ENCODE results near the gene NDRG3.
"Not testable (repeated sequence)": the region's sequence is repeated elsewhere in the genome, so short reads cannot be mapped to it uniquely, and the experiment has no call there.

NDRG3 gene

GRCh38 chr20:36686504-36686903, 59.4 kb downstream of the NDRG3 start:
- no peak for DNase-seq

- DNase-seq = no peak
Observed at GRCh38 chr20:36684747-36685146, 61.1 kb downstream of the NDRG3 start.

- no peak for DNase-seq
Observed at GRCh38 chr20:36682311-36682710, 63.6 kb downstream of the NDRG3 start.

GRCh38 chr20:36677422-36677771, 68.5 kb downstream of the NDRG3 start:
- DNase-seq = no peak

GRCh38 chr20:36676701-36677421, 69.0 kb downstream of the NDRG3 start:
- no peak for DNase-seq

GRCh38 chr20:36675545-36675944, 70.3 kb downstream of the NDRG3 start:
- not testable (repeated sequence) for DNase-seq

- DNase-seq = no peak
Observed at GRCh38 chr20:36672991-36673390, 72.9 kb downstream of the NDRG3 start.

GRCh38 chr20:36670665-36671357, 75.1 kb downstream of the NDRG3 start:
- no peak for DNase-seq

GRCh38 chr20:36666181-36666740, 79.6 kb downstream of the NDRG3 start:
- DNase-seq = no peak

- DNase-seq = no peak
Observed at GRCh38 chr20:36663031-36663430, 82.9 kb downstream of the NDRG3 start.

GRCh38 chr20:36658300-36658699, 87.6 kb downstream of the NDRG3 start:
- DNase-seq = no peak

GRCh38 chr20:36656733-36657132, 89.2 kb downstream of the NDRG3 start:
- DNase-seq = no peak

GRCh38 chr20:36655004-36655403, 90.9 kb downstream of the NDRG3 start:
- DNase-seq = no peak

GRCh38 chr20:36654506-36654905, 91.4 kb downstream of the NDRG3 start:
- no peak for DNase-seq

GRCh38 chr20:36653456-36653855, 92.4 kb downstream of the NDRG3 start:
- no peak for DNase-seq

- DNase-seq = no peak
Observed at GRCh38 chr20:36647196-36648121, 98.4 kb downstream of the NDRG3 start.

GRCh38 chr20:36646678-36647077, 99.2 kb downstream of the NDRG3 start:
- no peak for DNase-seq

- peak; percentile 72 for DNase-seq
Observed at GRCh38 chr20:36645998-36646397, 99.9 kb downstream of the NDRG3 start, which contains the start of gene SLA2. TSS of gene SLA2 (minus strand) at chr20:36646196. CDS start at chr20:36641335, 4,861 bp downstream.

GRCh38 chr20:36645353-36645752, 100.5 kb downstream of the NDRG3 start:
- no peak for DNase-seq

GRCh38 chr20:36644706-36645095, 101.2 kb downstream of the NDRG3 start:
- no peak for DNase-seq

- DNase-seq = peak; percentile 33
Observed at GRCh38 chr20:36644032-36644705, 101.7 kb downstream of the NDRG3 start.

- DNase-seq = no peak
Observed at GRCh38 chr20:36642136-36642535, 103.8 kb downstream of the NDRG3 start.

GRCh38 chr20:36641506-36641843, 104.4 kb downstream of the NDRG3 start:
- no peak for DNase-seq

All from CD4-positive, alpha-beta T cell treated with Interferon gamma for 1 hour (primary cell).